K562 (cell line): ENCODE results near the gene PITHD1. TPM values are rescaled to one million over a fixed set of nuclear protein-coding genes. Genes with fewer than 3 reads are reported as not detected.

ENCODE experiments used
- ARID1B ChIP-seq: fragments of 450-650 bp; IDR thresholded peaks from 2 replicates; pipeline ENCODE4 v1.6.1; 2016; ENCODE audit warnings: antibody characterized with exemption, mild to moderate bottlenecking, inconsistent platforms
- ARID4B ChIP-seq: sonication (generic); formaldehyde crosslinking; IDR thresholded peaks from 2 replicates; pipeline ENCODE4 v1.8.0; 2022; ENCODE audit warnings: mild to moderate bottlenecking, missing genetic modification reagents
- CTCFL ChIP-seq: IDR thresholded peaks from 2 replicates; pipeline ENCODE4 v1.6.1; 2011; ENCODE audit warnings: borderline replicate concordance, low read depth, mild to moderate bottlenecking, moderate library complexity, low read length; ENCODE audit not compliant: insufficient read depth, poor library complexity, severe bottlenecking
- DIDO1 ChIP-seq: fragments of 450-650 bp; IDR thresholded peaks from 2 replicates; pipeline ENCODE4 v1.6.1; 2016; ENCODE audit warnings: low read depth, missing biosample characterization, missing genetic modification characterization
- E4F1 ChIP-seq: fragments of 250-450 bp; sonication (Bioruptor Pico); IDR thresholded peaks from 2 replicates; pipeline ENCODE4 v1.5.0; 2021; ENCODE audit warnings: mild to moderate bottlenecking, borderline replicate concordance
- IFI16 ChIP-seq: fragments of 250-450 bp; sonication (Bioruptor Pico); IDR thresholded peaks from 2 replicates; pipeline ENCODE4 v2.1.2; 2022; ENCODE audit warnings: mild to moderate bottlenecking, inconsistent platforms
- MAZ ChIP-seq, 2 experiments: fragments of 450-650 bp in 1 of 2; sonication (generic) in 1 of 2; formaldehyde crosslinking; IDR thresholded peaks in 1 of 2; conservative IDR thresholded peaks in 1 of 2; 2 replicates each; pipeline versions ENCODE4 v1.4.0 to v1.5.0; 2020; ENCODE audit warnings: mild to moderate bottlenecking in 1 of 2, missing genetic modification reagents in 1 of 2
- MXD1 ChIP-seq: fragments of 250-450 bp; sonication (Bioruptor Pico); IDR thresholded peaks from 2 replicates; pipeline ENCODE4 v1.8.0; 2021; ENCODE audit warnings: borderline replicate concordance, mild to moderate bottlenecking, moderate library complexity; ENCODE audit not compliant: poor library complexity, severe bottlenecking
- MXI1 ChIP-seq: IDR thresholded peaks from 2 replicates; pipeline ENCODE4 v1.6.1; 2011; ENCODE audit warnings: low read depth, mild to moderate bottlenecking, improper control_type of control experiment, low read length
- PHF20 ChIP-seq: fragments of 450-650 bp; IDR thresholded peaks from 2 replicates; pipeline ENCODE4 v1.6.1; 2018; ENCODE audit not compliant: partially characterized antibody
- POU5F1 ChIP-seq: fragments of 150-350 bp; IDR thresholded peaks from 2 replicates; pipeline ENCODE4 v1.6.1; 2014; ENCODE audit warnings: borderline replicate concordance, low read length, low read depth, mild to moderate bottlenecking; ENCODE audit not compliant: partially characterized antibody
- RBBP5 ChIP-seq: fragments of 200-600 bp; sonication (generic); IDR thresholded peaks from 2 replicates; pipeline ENCODE4 v1.6.1; 2012; ENCODE audit warnings: borderline replicate concordance, mild to moderate bottlenecking, low read length, control low read depth, inconsistent platforms; ENCODE audit not compliant: insufficient read depth, poor library complexity, severe bottlenecking
- RNF2 ChIP-seq: sonication (generic); IDR thresholded peaks from 2 replicates; pipeline ENCODE4 v1.6.1; 2016
- ZEB2 ChIP-seq: fragments of 450-650 bp; IDR thresholded peaks from 2 replicates; pipeline ENCODE4 v1.6.1; 2016
- ZNF165 ChIP-seq: fragments of 250-450 bp; sonication (Bioruptor Pico); IDR thresholded peaks from 2 replicates; pipeline ENCODE4 v1.4.0; 2020; ENCODE audit warnings: borderline replicate concordance
- ZNF75A ChIP-seq: fragments of 450-650 bp; formaldehyde crosslinking; IDR thresholded peaks from 2 replicates; pipeline ENCODE4 v1.4.0; 2020; ENCODE audit warnings: mild to moderate bottlenecking
- polyA plus RNA-seq, 8 experiments: library from polyadenylated mRNA; depleted of rRNA in 4 of 8; stranded (reverse) in 5 of 8; unstranded in 3 of 8; fragments of >200 nt; fragmentation: Nextera tagmentation in 2 of 8; fragmentation: Illumina TruSeq in 1 of 8; extraction: Ambion mirVana in 2 of 8; extraction: Trizol in 1 of 8; gene quantifications; 2 replicates each; pipeline versions ENCODE4 v1.2.1 to v1.2.3, GENCODE V29; 2011 to 2014; ENCODE audit warnings: inconsistent platforms in 1 of 8, missing spikeins in 1 of 8
- total RNA-seq, 7 experiments: library from RNA; depleted of rRNA in 6 of 7; stranded (reverse); fragments of >200 nt in 6 of 7; fragmentation: Illumina TruSeq in 2 of 7; extraction: Trizol in 2 of 7; gene quantifications; 2 replicates each; pipeline versions ENCODE4 v1.2.1 to v1.2.3, GENCODE V29; 2011 to 2021; ENCODE audit warnings: low replicate concordance in 1 of 7

The PITHD1 gene
- total and polyA plus RNA-seq, 9 of the 15 experiments (the other 6 are each of a cell fraction or from before 2014, with no cell fraction given) = 46.5 to 175 (median 149) TPM

- TF ChIP-seq RNF2 (no peak), DIDO1 (no peak), RBBP5 (peak; percentile 69), POU5F1 (peak; percentile 98), ARID1B (0 out of 2 replicates have a peak, but pooled peaks have one; percentile 16), MAZ (CRISPR knock-in tag; conservative IDR thresholded peaks at IDR 0.05 in 1 of 2, IDR thresholded peaks at IDR 0.05 in 1 of 2) (peak; percentile 79 to 80; a peak in 3 of 4 replicates), IFI16 (CRISPR knock-in tag) (no peak), ARID4B (CRISPR knock-in tag) (0 out of 2 replicates have a peak, but pooled peaks have one; percentile 24), E4F1 (CRISPR knock-in tag) (no peak), CTCFL (no peak), PHF20 (peak; percentile 71), MXI1 (peak; percentile 90), ZNF165 (no peak), MXD1 (CRISPR knock-in tag) (no peak), ZNF75A (CRISPR knock-in tag) (no peak), ZEB2 (no peak)
Observed at GRCh38 chr1:23800400-23801337, 22.5 kb downstream of the PITHD1 start, which contains the start of gene GALE (continued).
